ENCODE results near the gene TPD52L1. TPM values are rescaled to one million over a fixed set of nuclear protein-coding genes. Genes with fewer than 3 reads are reported as not detected.

Gene TPD52L1
- total and polyA plus RNA-seq, 2 donors (not counting 3 experiments of a cell fraction or from before 2014, with no cell fraction given) = 0.29 to 0.37 TPM

GRCh38 chr6:125262016-125263013, 108.7 kb downstream of the TPD52L1 start:
- Histone ChIP-seq H3K4me3 (replicated peaks in 1 of 3; ENCODE audit: insufficient read depth in 1 of 3, low read depth in 1 of 3, low read length in 3 of 3) (no peak overlapping the region), H2AFZ (ENCODE audit: low read depth, low read length) (no peak overlapping the region), H4K20me1 (replicated peaks; ENCODE audit: control insufficient read depth, extremely low read depth, insufficient read depth, low read length) (no peaks in the 10 kb centered on the region), H3K27me3 (ENCODE audit: control insufficient read depth in 2 of 2, insufficient read depth in 2 of 2, low read length in 2 of 2) (no peaks in the 10 kb centered on the region), H3K36me3 (ENCODE audit: control insufficient read depth in 2 of 2, extremely low read depth in 1 of 2, insufficient read depth in 2 of 2, low read length in 2 of 2) (no peaks in the 10 kb centered on the region), H3K4me1 (ENCODE audit: control insufficient read depth, extremely low read depth, insufficient read depth, low read length) (no peaks in the 10 kb centered on the region), H3K4me2 (ENCODE audit: insufficient read depth, low read length) (no peak overlapping the region), H3K9ac (replicated peaks; ENCODE audit: extremely low read depth, insufficient read depth, low read length) (no peak overlapping the region), H3K9me3 (replicated peaks; ENCODE audit: control insufficient read depth, insufficient read depth, low read length) (no peaks in the 10 kb centered on the region), H3K9me1 (replicated peaks; ENCODE audit: control insufficient read depth, extremely low read depth, insufficient read depth, low read length) (no peaks in the 10 kb centered on the region), H3K79me2 (ENCODE audit: control insufficient read depth, insufficient read depth, low read length) (no peaks in the 10 kb centered on the region), H3K27ac (ENCODE audit: insufficient read depth, low read depth, low read length) (no peak overlapping the region)
- BruUV-seq (replicated peaks) = no TSS peak
- dilution Hi-C loops (cut with MboI; ENCODE audit: extremely low pct_ligation_motif_present, low sequenced_read_pairs) = no loop called here
- POLR2A ChIA-PET = no interaction called here
- intact Hi-C loops (cut with micrococcal nuclease) = no loop called here
- FAIRE-seq (no peak), DNase-seq (ENCODE audit: low read depth, low spot score) (no peak)
- CTCF ChIA-PET = no interaction called here
- TF ChIP-seq POLR2AphosphoS5 (IDR thresholded peaks at IDR 0.05; ENCODE audit: insufficient read depth, low read depth, low read length) (no peak), GATA2 (IDR thresholded peaks at IDR 0.05; ENCODE audit: insufficient read depth, insufficient read length, low read depth, low read length) (no peak), CTCF (IDR thresholded peaks at IDR 0.05; ENCODE audit: extremely low read depth in 1 of 2, insufficient read depth in 1 of 2, low read depth in 1 of 2, low read length in 2 of 2) (no peak), EZH2 (IDR thresholded peaks at IDR 0.05; ENCODE audit: borderline replicate concordance, low read depth, low read length, severe bottlenecking) (no peak), JUN (IDR thresholded peaks at IDR 0.05; ENCODE audit: borderline replicate concordance, insufficient read depth, insufficient read length, low read depth) (no peak), MYC (IDR thresholded peaks at IDR 0.05; ENCODE audit: low read depth, low read length) (no peak), POLR2A (IDR thresholded peaks at IDR 0.05; ENCODE audit: low read depth, low read length) (no peak), FOS (IDR thresholded peaks at IDR 0.05; ENCODE audit: borderline replicate concordance, insufficient read depth, low read length) (no peak), MAX (IDR thresholded peaks at IDR 0.05; ENCODE audit: insufficient read depth, insufficient read length) (no peak)

All from endothelial cell of umbilical vein (primary cell).